Gastroesophageal sphincter (tissue), 3 donors: ENCODE measurements around the gene BAZ1A.

Source experiments
- CTCF ChIP-seq, 4 experiments: fragments of 200-600 bp in 2 of 4; fragments of 450-650 bp in 2 of 4; sonication (generic) in 1 of 4; IDR thresholded peaks; one replicate each; pipeline ENCODE4 v1.5.1; 2017 to 2019; ENCODE audit warnings: antibody characterized with exemption in 4 of 4, mild to moderate bottlenecking in 2 of 4, moderate library complexity in 2 of 4
- POLR2A ChIP-seq, 2 donors: fragments of 450-650 bp; IDR thresholded peaks; one replicate each; pipeline ENCODE4 v1.6.1; 2017; ENCODE audit warnings: antibody characterized with exemption in 2 of 2, mild to moderate bottlenecking in 2 of 2, moderate library complexity in 1 of 2

- no peak for TF ChIP-seq POLR2A (IDR thresholded peaks at IDR 0.05)
- TF ChIP-seq CTCF (IDR thresholded peaks at IDR 0.05) = no peak
Observed at GRCh38 chr14:34883954-34884353, 8.8 kb upstream of the BAZ1A start.
